ENCODE measurements around the gene NISCH. TPM values are rescaled to one million over a fixed set of nuclear protein-coding genes. Genes with fewer than 3 reads are reported as not detected.

The NISCH gene
- total RNA-seq, 1 experiment from 2014 or later: 72.8 TPM

- Histone ChIP-seq H4K20me1 (ENCODE audit: insufficient read depth) (no peaks in the 10 kb centered on the region), H3K9me2 (ENCODE audit: insufficient read depth) (no peaks in the 10 kb centered on the region), H3K4me3 (replicated peaks in 1 of 2; ENCODE audit: low read depth in 1 of 2, low read length in 2 of 2) (no peak overlapping the region), H3K27me3 (ENCODE audit: insufficient read depth, low read length) (no peaks in the 10 kb centered on the region), H2AFZ (ENCODE audit: low read depth, low read length, poor library complexity, severe bottlenecking) (no peak overlapping the region), H3K4me2 (ENCODE audit: low read length) (no peak overlapping the region), H3K79me2 (ENCODE audit: insufficient read depth, low read length) (peaks cover 3% of the 10 kb centered on the region; the same call in 1 of the 2 replicates), H3K36me3 (ENCODE audit: control insufficient read depth in 1 of 2, insufficient read depth in 2 of 2, low read length in 2 of 2) (peaks cover 54 to 55% of the 10 kb centered on the region in 2 experiments), H3K4me1 (ENCODE audit: control insufficient read depth in 1 of 2, insufficient read depth in 2 of 2, low read length in 2 of 2) (no peaks in the 10 kb centered on the region), H3K9me3 (ENCODE audit: control insufficient read depth in 1 of 2, insufficient read depth in 1 of 2, low read depth in 1 of 2, low read length in 2 of 2) (no peaks in the 10 kb centered on the region), H3K9ac (ENCODE audit: low read length) (no peak overlapping the region), H3K27ac (ENCODE audit: low read depth, low read length) (no peak overlapping the region)
- BruUV-seq (replicated peaks): no TSS peak
- RAD21 ChIA-PET (ENCODE audit: low non-redundant PET in 1 of 2, low total read pairs in 2 of 2, uncharacterized antibody in 2 of 2, unreplicated experiment in 2 of 2): no interaction called here
- intact Hi-C loops (cut with micrococcal nuclease): loop anchor here (10.0 kb wide), 1 partner anchor 598 kb away; no protein-coding TSS in a partner anchor
- POLR2A ChIA-PET: no interaction called here
- ATAC-seq: no peak
- CTCF ChIA-PET: no interaction called here
- no peak for DNase-seq (ENCODE audit: low read depth, low spot score)
- TF ChIP-seq POLR2AphosphoS5 (IDR thresholded peaks at IDR 0.05; ENCODE audit: low read depth, low read length) (no peak), FOSL1 (IDR thresholded peaks at IDR 0.05; ENCODE audit: low read depth) (no peak), RAD21 (IDR thresholded peaks at IDR 0.05; ENCODE audit: low read depth) (no peak), SRF (IDR thresholded peaks at IDR 0.05; ENCODE audit: low read depth) (no peak), SP1 (IDR thresholded peaks at IDR 0.05; ENCODE audit: low read depth) (no peak), POLR2A (IDR thresholded peaks at IDR 0.05; ENCODE audit: borderline replicate concordance, extremely low read depth, insufficient read depth, insufficient read length) (no peak), CBX3 (IDR thresholded peaks at IDR 0.05; ENCODE audit: low read depth) (no peak), ZNF274 (IDR thresholded peaks at IDR 0.05; ENCODE audit: low read depth, low read length) (no peak), SIN3A (IDR thresholded peaks at IDR 0.05; ENCODE audit: low read depth) (no peak), YY1 (IDR thresholded peaks at IDR 0.05; ENCODE audit: extremely low read depth, insufficient replicate concordance, low read depth, low read length) (no peak)
Measured at GRCh38 chr3:52477076-52477795, 21.8 kb downstream of the NISCH start.

DNA sequence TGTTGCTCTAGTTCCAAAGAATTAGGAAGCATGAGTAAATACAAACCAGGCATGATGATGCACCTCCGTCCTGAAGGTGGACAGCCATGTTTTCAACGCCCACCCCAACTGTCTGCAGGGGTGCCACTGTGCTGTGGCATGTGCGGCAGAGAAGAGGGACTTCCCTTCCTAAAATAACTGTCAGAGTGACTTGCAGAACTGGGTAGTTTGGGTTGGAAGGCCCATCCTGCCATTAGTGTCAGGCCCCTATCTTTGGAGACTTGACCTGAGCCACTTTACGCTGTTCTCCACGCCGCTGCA is 22.3 kb downstream of the NISCH start:
- H3K36me3 ChIP-seq (ENCODE audit: control insufficient read depth in 1 of 2, insufficient read depth in 2 of 2, low read length in 2 of 2): peaks cover 52 to 55% of the 10 kb centered on the region in 2 experiments; a peak in 3 of 4 replicates
- no peaks in the 10 kb centered on the region for H3K27me3 ChIP-seq (ENCODE audit: insufficient read depth, low read length)
- ChIA-PET CTCF (no interaction called here), POLR2A (no interaction called here), RAD21 (ENCODE audit: low non-redundant PET in 1 of 2, low total read pairs in 2 of 2, uncharacterized antibody in 2 of 2, unreplicated experiment in 2 of 2) (no interaction called here)
- H2AFZ ChIP-seq (ENCODE audit: low read depth, low read length, poor library complexity, severe bottlenecking): no peak overlapping the region
- no peak overlapping the region for H3K4me3 ChIP-seq (replicated peaks in 1 of 2; ENCODE audit: low read depth in 1 of 2, low read length in 2 of 2)
- H3K9ac ChIP-seq (ENCODE audit: low read length): no peak overlapping the region
- H3K79me2 ChIP-seq (ENCODE audit: insufficient read depth, low read length): peaks cover 3% of the 10 kb centered on the region; the same call in 1 of the 2 replicates
- no peaks in the 10 kb centered on the region for H4K20me1 ChIP-seq (ENCODE audit: insufficient read depth)
- BruUV-seq (replicated peaks): no TSS peak
- no peaks in the 10 kb centered on the region for H3K9me2 ChIP-seq (ENCODE audit: insufficient read depth)
- intact Hi-C loops (cut with micrococcal nuclease): loop anchor here (10.0 kb wide), 1 partner anchor 597 kb away; no protein-coding TSS in a partner anchor
- H3K9me3 ChIP-seq (ENCODE audit: control insufficient read depth in 1 of 2, insufficient read depth in 1 of 2, low read depth in 1 of 2, low read length in 2 of 2): no peaks in the 10 kb centered on the region
- ATAC-seq: no peak
- no peak overlapping the region for H3K27ac ChIP-seq (ENCODE audit: low read depth, low read length)
- H3K4me2 ChIP-seq (ENCODE audit: low read length): no peak overlapping the region
- H3K4me1 ChIP-seq (ENCODE audit: control insufficient read depth in 1 of 2, insufficient read depth in 2 of 2, low read length in 2 of 2): no peaks in the 10 kb centered on the region
- DNase-seq (ENCODE audit: low read depth, low spot score): no peak
- TF ChIP-seq TCF7L2 (IDR thresholded peaks at IDR 0.05; ENCODE audit: borderline replicate concordance, extremely low read depth, insufficient read depth, insufficient read length): no peak
- no peak for TF ChIP-seq ZFX (IDR thresholded peaks at IDR 0.05)
- TF ChIP-seq ZNF274 (IDR thresholded peaks at IDR 0.05; ENCODE audit: low read depth, low read length): no peak
- no peak for TF ChIP-seq CTCF (IDR thresholded peaks at IDR 0.05 in 2 of 3, conservative IDR thresholded peaks at IDR 0.05 in 1 of 3; ENCODE audit: borderline replicate concordance in 1 of 3, insufficient read depth in 1 of 3, low read depth in 2 of 3, low read length in 2 of 3)
- TF ChIP-seq YY1 (IDR thresholded peaks at IDR 0.05; ENCODE audit: extremely low read depth, insufficient replicate concordance, low read depth, low read length): no peak
- TF ChIP-seq REST (IDR thresholded peaks at IDR 0.05; ENCODE audit: low read depth): no peak
- no peak for TF ChIP-seq FOSL1 (IDR thresholded peaks at IDR 0.05; ENCODE audit: low read depth)
- TF ChIP-seq ELF1 (IDR thresholded peaks at IDR 0.05; ENCODE audit: borderline replicate concordance, low read depth): no peak
- no peak for TF ChIP-seq EGR1 (IDR thresholded peaks at IDR 0.05; ENCODE audit: low read depth)
- TF ChIP-seq SRF (IDR thresholded peaks at IDR 0.05; ENCODE audit: low read depth): no peak

Measured in HCT116 (cell line).